GM12891 (cell line): Measurements from ENCODE around the gene NELFB.

ENCODE experiments used
- POLR2A ChIP-seq: IDR thresholded peaks from 2 replicates; pipeline ENCODE4 v1.6.1; 2011; ENCODE audit warnings: low read depth, low read length, control low read depth
- POLR2AphosphoS5 ChIP-seq: IDR thresholded peaks from 2 replicates; pipeline ENCODE4 v1.6.1; 2011; ENCODE audit warnings: low read depth, low read length, control low read depth
- SPI1 ChIP-seq: IDR thresholded peaks from 2 replicates; pipeline ENCODE4 v1.6.1; 2011; ENCODE audit warnings: low read depth, low read length, control low read depth

- TF ChIP-seq POLR2A (no peak), POLR2AphosphoS5 (no peak), SPI1 (no peak)
Measured at GRCh38 chr9:137251490-137252268, 3.4 kb upstream of the NELFB start.
